Lung (tissue), 12 donors: ENCODE results near the gene OTP. TPM values are rescaled to one million over a fixed set of nuclear protein-coding genes. Genes with fewer than 3 reads are reported as not detected.

ENCODE experiments used
- ATAC-seq: fragments of 200-7000 bp; cut with Tn5 transposase; one replicate; pipeline ENCODE4 v1.9.1; 2020; ENCODE audit warnings: moderate number of reproducible peaks; ENCODE audit not compliant: insufficient read depth, low FRiP score
- DNase-seq, 3 donors: peaks; one replicate each; pipeline ENCODE4 v3.0.0-alpha.2; 2013 to 2017
- H3K27ac ChIP-seq, 2 donors: one replicate each; pipeline ENCODE4 v1.5.1; 2013; ENCODE audit warnings: mild to moderate bottlenecking in 2 of 2, moderate library complexity in 2 of 2, control low read depth in 1 of 2, inconsistent platforms in 1 of 2, low read depth in 1 of 2, low read length in 1 of 2
- H3K27me3 ChIP-seq, 3 donors: one replicate each; pipeline ENCODE4 v1.5.1; 2013; ENCODE audit warnings: low read length in 2 of 3; ENCODE audit not compliant: control insufficient read depth in 3 of 3, insufficient read depth in 3 of 3
- H3K36me3 ChIP-seq, 4 donors: one replicate each; pipeline ENCODE4 v1.5.1; 2013; ENCODE audit warnings: low read length in 4 of 4, mild to moderate bottlenecking in 1 of 4, moderate library complexity in 1 of 4; ENCODE audit not compliant: control insufficient read depth in 4 of 4, insufficient read depth in 4 of 4
- H3K4me1 ChIP-seq, 5 donors: one replicate each; pipeline ENCODE4 v1.5.1; 2013; ENCODE audit warnings: low read length in 5 of 5, mild to moderate bottlenecking in 2 of 5, moderate library complexity in 1 of 5; ENCODE audit not compliant: control insufficient read depth in 5 of 5, insufficient read depth in 5 of 5
- H3K4me3 ChIP-seq: one replicate; pipeline ENCODE4 v1.5.1; 2013; ENCODE audit warnings: mild to moderate bottlenecking, control low read depth, moderate library complexity
- H3K9ac ChIP-seq, 2 donors: one replicate each; pipeline ENCODE4 v1.5.1; 2013; ENCODE audit warnings: low read length in 2 of 2, control low read depth in 1 of 2; ENCODE audit not compliant: insufficient read depth in 1 of 2
- H3K9me3 ChIP-seq, 4 donors: one replicate each; pipeline ENCODE4 v1.5.1; 2013; ENCODE audit warnings: low read length in 3 of 4, mild to moderate bottlenecking in 1 of 4, moderate library complexity in 1 of 4; ENCODE audit not compliant: control insufficient read depth in 4 of 4, insufficient read depth in 3 of 4
- WGBS, 2 donors: extraction: QIAGEN DNeasy Blood & Tissue Kit; methylation state at CpG; one replicate each; pipeline ENCODE4 v1.1.7; 2013; 5-methylcytosine and 5-hydroxymethylcytosine counted together
- polyA plus RNA-seq, 2 donors: library from polyadenylated mRNA; stranded (reverse); fragments of 200-250 nt; gene quantifications; one replicate each; pipeline ENCODE4 v1.2.1, GENCODE V29; 2013
- total RNA-seq, 2 donors: library from RNA; depleted of rRNA in 1 of 2; stranded (reverse); fragments of >200 nt in 1 of 2; gene quantifications; one replicate each; pipeline ENCODE4 v1.2.1, GENCODE V29; 2014 to 2021
- TF ChIP-seq, protein P1 (sequence below): IDR thresholded peaks from 2 replicates; pipeline ENCODE4 v1.5.1; 2012; ENCODE audit warnings: mild to moderate bottlenecking; ENCODE audit errors: control extremely low read depth, extremely low read depth
- donor health status: control.
- donor health status: control.
- donor health status: Bipolar disorder and iron deficiency.
- donor health status: healthy.
- donor health status: DM: yes; HTN: yes; CAD: no.

The OTP gene
- total and polyA plus RNA-seq, 4 donors, result not detected

DNA sequence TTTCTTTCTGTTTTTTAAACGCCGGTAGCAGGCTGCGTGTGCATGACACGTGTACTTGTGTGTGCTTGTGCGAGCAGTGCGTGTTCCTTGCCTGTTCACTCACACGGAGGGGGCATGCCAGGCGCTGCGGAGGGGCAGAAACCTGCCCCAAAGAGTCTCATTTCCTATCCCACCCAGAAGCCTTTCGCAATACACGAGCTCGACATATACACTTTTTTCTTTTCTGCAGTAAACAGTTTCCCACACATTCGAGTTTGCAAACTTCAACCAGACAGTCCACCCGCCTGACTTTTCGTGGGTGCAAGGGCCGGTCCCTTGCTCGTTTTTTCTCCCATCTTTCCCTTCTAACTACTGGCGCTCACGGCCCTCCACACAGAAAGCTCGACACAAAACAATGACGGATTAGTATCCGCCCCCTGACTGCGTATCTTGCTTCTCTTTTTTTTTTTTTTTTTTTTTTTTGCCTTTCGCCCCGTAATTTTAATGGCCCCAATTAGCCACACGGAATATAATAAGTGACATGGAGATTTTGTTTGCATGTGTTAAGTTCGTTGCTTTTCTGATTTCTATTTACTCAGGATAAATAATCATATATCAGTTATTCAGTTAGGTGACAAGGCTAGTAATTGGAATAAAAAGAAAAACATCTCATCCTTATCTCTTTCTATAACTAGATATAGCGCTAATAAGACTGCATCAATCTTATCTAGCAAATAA lies 5.3 kb upstream of the OTP start:
- Histone ChIP-seq H3K36me3 (no peaks in the 10 kb centered on the region), H3K27ac (no peak overlapping the region), H3K9me3 (peaks cover 0 to 12% (median 0%) of the 10 kb centered on the region in 4 donors), H3K4me3 (no peak overlapping the region), H3K4me1 (peaks cover 0 to 31% (median 10%) of the 10 kb centered on the region in 5 donors), H3K27me3 (peaks cover 0 to 93% (median 89%) of the 10 kb centered on the region in 3 donors), H3K9ac (no peak overlapping the region)
- TF ChIP-seq, protein P1, sequence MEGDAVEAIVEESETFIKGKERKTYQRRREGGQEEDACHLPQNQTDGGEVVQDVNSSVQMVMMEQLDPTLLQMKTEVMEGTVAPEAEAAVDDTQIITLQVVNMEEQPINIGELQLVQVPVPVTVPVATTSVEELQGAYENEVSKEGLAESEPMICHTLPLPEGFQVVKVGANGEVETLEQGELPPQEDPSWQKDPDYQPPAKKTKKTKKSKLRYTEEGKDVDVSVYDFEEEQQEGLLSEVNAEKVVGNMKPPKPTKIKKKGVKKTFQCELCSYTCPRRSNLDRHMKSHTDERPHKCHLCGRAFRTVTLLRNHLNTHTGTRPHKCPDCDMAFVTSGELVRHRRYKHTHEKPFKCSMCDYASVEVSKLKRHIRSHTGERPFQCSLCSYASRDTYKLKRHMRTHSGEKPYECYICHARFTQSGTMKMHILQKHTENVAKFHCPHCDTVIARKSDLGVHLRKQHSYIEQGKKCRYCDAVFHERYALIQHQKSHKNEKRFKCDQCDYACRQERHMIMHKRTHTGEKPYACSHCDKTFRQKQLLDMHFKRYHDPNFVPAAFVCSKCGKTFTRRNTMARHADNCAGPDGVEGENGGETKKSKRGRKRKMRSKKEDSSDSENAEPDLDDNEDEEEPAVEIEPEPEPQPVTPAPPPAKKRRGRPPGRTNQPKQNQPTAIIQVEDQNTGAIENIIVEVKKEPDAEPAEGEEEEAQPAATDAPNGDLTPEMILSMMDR, result no peak
- DNase-seq (peak; percentile 21 to 47 (median 26)), ATAC-seq (no peak)
- WGBS, 2 donors, result 6 to 11% methylated on average over 28 of the region's 28 CpGs

DNA sequence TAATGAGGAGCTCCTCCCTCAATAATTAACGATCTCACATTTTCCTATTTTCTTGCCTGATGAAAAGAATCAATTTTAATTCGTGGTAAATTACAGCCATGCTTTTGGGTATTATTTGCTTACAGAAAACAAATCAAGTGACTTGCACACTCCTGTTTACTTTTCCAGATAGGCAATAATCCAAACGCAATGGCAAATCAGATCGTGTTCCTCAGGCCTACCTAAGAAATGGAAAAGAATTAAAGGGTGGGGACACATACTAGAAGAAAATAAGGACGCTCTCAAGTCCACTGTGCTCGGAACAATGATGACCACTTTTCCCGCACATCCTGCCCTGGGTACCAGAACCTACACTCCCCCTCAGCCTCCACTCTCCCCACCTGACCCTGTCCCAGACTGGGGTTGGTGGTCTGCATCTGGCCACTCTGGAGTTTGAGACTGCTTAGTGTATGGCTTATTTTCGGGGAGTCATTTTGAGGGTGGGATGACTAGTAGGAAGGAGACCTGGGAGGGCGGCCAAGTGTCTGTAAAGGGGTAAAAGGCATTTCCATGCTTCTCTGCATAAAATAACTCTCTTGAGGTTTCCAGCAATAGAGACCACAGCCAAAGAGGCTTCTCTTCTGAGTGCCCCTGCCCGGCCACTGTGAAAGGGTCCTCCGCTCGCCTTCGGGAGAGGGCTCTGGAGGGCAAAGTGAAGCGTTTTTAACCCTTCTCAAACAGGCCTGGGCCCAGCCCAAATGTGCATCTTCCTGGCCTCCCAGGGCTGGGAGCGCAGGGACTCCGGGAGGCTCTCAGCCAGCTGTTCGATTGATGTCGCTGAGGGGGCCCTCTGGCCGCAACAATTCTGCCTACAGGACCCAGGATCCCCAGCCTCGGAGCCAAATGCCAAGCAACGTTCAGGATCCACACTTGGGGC lies 4.5 kb upstream of the OTP start:
- DNase-seq, result peak; percentile 8 to 34 (median 23)
- Histone ChIP-seq H3K9ac (no peak overlapping the region), H3K27me3 (peaks cover 0 to 92% (median 92%) of the 10 kb centered on the region in 3 donors), H3K4me1 (peaks cover 0 to 35% (median 10%) of the 10 kb centered on the region in 5 donors), H3K4me3 (no peak overlapping the region), H3K36me3 (no peaks in the 10 kb centered on the region), H3K27ac (no peak overlapping the region), H3K9me3 (peaks cover 0 to 12% (median 0%) of the 10 kb centered on the region in 4 donors)
- TF ChIP-seq, protein P1, result no peak
- no peak for ATAC-seq
- WGBS, 2 donors, result 8 to 14% methylated on average over 21 of the region's 21 CpGs

DNA sequence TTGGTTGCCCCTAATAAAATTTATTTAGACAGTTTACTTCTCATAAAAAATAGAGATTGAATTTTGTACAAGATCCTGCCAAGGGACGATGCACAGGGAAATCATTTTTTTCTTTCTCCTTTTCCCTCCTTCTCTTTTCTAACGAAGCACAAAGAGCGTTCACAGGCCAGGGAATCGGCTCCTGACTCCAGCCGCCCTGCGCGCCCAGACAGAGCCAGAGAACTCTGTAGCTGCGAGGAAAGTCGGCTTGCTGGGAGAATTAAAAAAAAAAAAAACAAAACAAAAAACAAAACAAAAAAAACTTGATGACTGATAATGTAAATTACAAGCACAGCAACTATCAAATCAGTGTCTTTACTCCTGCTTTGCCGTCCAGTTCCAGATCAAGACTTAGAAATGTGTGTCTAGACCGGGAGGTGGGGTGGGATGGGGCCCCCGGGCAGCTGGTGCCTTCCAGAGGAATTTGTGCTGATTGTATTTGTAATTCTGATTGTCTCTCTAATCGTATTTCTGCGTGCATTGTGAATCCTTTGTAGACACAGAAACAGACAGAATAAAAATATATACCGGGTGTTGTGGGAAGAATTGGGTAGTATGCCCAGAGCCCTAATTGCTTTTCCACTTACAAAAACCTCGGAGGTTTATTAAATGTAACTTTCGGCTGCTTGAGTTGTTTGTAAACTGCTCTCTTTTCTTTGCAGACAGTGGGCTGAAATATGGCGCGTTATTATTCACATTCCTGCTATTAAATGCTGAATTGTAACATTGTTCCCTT lies 3.6 kb upstream of the OTP start:
- Histone ChIP-seq H3K36me3 (no peaks in the 10 kb centered on the region), H3K4me1 (peaks cover 0 to 35% (median 10%) of the 10 kb centered on the region in 5 donors), H3K4me3 (no peak overlapping the region), H3K27me3 (peaks cover 0 to 93% (median 92%) of the 10 kb centered on the region in 3 donors), H3K9ac (no peak overlapping the region), H3K27ac (no peak overlapping the region), H3K9me3 (peaks cover 0 to 14% (median 0%) of the 10 kb centered on the region in 4 donors)
- ATAC-seq (no peak), DNase-seq (peak in 2 of 3 donors; percentile 9 to 36)
- TF ChIP-seq, protein P1, result no peak
- WGBS, 2 donors, result 15 to 18% methylated on average over 19 of the region's 19 CpGs
